ENCODE data around the gene CYP1A2. TPM values are rescaled to one million over a fixed set of nuclear protein-coding genes. Genes with fewer than 3 reads are reported as not detected.

CYP1A2 gene
- total RNA-seq, 8 experiments from 2014 or later = 0.13 to 0.47 (median 0.14) TPM; not detected in 4

GRCh38 chr15:74752011-74752410 is 3.4 kb downstream of the CYP1A2 start:
- in situ Hi-C loops (cut with MboI; ENCODE audit: low pct_unique_long_range_greater_than_20kb in 2 of 9, low sequenced_read_pairs in 9 of 9, unreplicated experiment in 9 of 9) = loop anchor here in 4 of 9 experiments (25.0 kb wide), 3 partner anchors 115 to 365 kb away; partner anchors contain the start of gene COX5A (in 1 of the 4)
- ATAC-seq (replicated peaks in 6 of 8) = no peak

GRCh38 chr15:74752531-74752930 is 3.9 kb downstream of the CYP1A2 start:
- no peak for ATAC-seq (replicated peaks in 6 of 8)
- in situ Hi-C loops (cut with MboI; ENCODE audit: low pct_unique_long_range_greater_than_20kb in 2 of 9, low sequenced_read_pairs in 9 of 9, unreplicated experiment in 9 of 9) = loop anchor here in 4 of 9 experiments (25.0 kb wide), 3 partner anchors 115 to 365 kb away; partner anchors contain the start of gene COX5A (in 1 of the 4)
- Histone ChIP-seq H3K4me3 (no peak overlapping the region), H3K4me1 (replicated peaks in 1 of 2) (no peaks in the 10 kb centered on the region), H3K27ac (no peak overlapping the region)
- 19 to 100% (median 70%) methylated on average over 2 to 5 of the region's 5 CpGs; no CpG with 5 or more reads in 1 of the 10 experiments for WGBS, 10 experiments

More at GRCh38 chr15:74752011-74752410, 3.4 kb downstream of the CYP1A2 start:
- 20 to 100% (median 69%) methylated on average over 1 to 8 of the region's 8 CpGs; no CpG with 5 or more reads in 2 of the 10 experiments for WGBS, 10 experiments
- no peak overlapping the region for H3K4me3 ChIP-seq
- no peaks in the 10 kb centered on the region for H3K4me1 ChIP-seq (replicated peaks in 1 of 2)
- H3K27ac ChIP-seq = no peak overlapping the region

- Histone ChIP-seq H3K27ac (no peak overlapping the region), H3K4me1 (replicated peaks in 1 of 2) (no peaks in the 10 kb centered on the region), H3K4me3 (no peak overlapping the region)
- WGBS, 10 experiments = 72 to 100% (median 83%) methylated on average over 1 to 6 of the region's 20 CpGs; no CpG with 5 or more reads in 4 of the 10 experiments
- ATAC-seq (replicated peaks in 6 of 8) = no peak
- in situ Hi-C loops (cut with MboI; ENCODE audit: low pct_unique_long_range_greater_than_20kb in 2 of 9, low sequenced_read_pairs in 9 of 9, unreplicated experiment in 9 of 9) = loop anchor here in 4 of 9 experiments (25.0 kb wide), 3 partner anchors 117 to 367 kb away; partner anchors contain the start of gene COX5A (in 1 of the 4)
Observed at GRCh38 chr15:74754593-74755215, 6.1 kb downstream of the CYP1A2 start.

GRCh38 chr15:74758736-74759135 is 10.1 kb downstream of the CYP1A2 start:
- Histone ChIP-seq H3K4me3 (no peak overlapping the region), H3K27ac (no peak overlapping the region), H3K4me1 (replicated peaks in 1 of 2) (no peaks in the 10 kb centered on the region)
- in situ Hi-C loops (cut with MboI; ENCODE audit: low pct_unique_long_range_greater_than_20kb in 2 of 9, low sequenced_read_pairs in 9 of 9, unreplicated experiment in 9 of 9) = loop anchor here in 4 of 9 experiments (25.0 kb wide), 3 partner anchors 121 to 371 kb away; partner anchors contain the start of gene COX5A (in 1 of the 4)
- WGBS, 10 experiments = 17 to 100% (median 96%) methylated on average over 1 to 6 of the region's 8 CpGs; no CpG with 5 or more reads in 4 of the 10 experiments
- no peak for ATAC-seq (replicated peaks in 6 of 8)

- in situ Hi-C loops (cut with MboI; ENCODE audit: low pct_unique_long_range_greater_than_20kb in 2 of 9, low sequenced_read_pairs in 9 of 9, unreplicated experiment in 9 of 9) = loop anchor here in 7 of 9 experiments (10.0 to 25.0 kb wide), 5 partner anchors 118 to 375 kb away; partner anchors contain the start of gene COX5A (in 1 of the 7)
- ATAC-seq (replicated peaks in 6 of 8) = peak in 1 of 8 experiments; percentile 8
- WGBS, 10 experiments = 57 to 80% (median 70%) methylated on average over 1 to 2 of the region's 6 CpGs; no CpG with 5 or more reads in 5 of the 10 experiments
- Histone ChIP-seq H3K4me3 (no peak overlapping the region), H3K27ac (no peak overlapping the region), H3K4me1 (replicated peaks in 1 of 2) (no peaks in the 10 kb centered on the region)
Observed at GRCh38 chr15:74762791-74763150, 14.1 kb downstream of the CYP1A2 start.

GRCh38 chr15:74763416-74763815 is 14.8 kb downstream of the CYP1A2 start:
- 96% methylated on average over 4 of the region's 15 CpGs; no CpG with 5 or more reads in 9 of the 10 experiments for WGBS, 10 experiments
- in situ Hi-C loops (cut with MboI; ENCODE audit: low pct_unique_long_range_greater_than_20kb in 2 of 9, low sequenced_read_pairs in 9 of 9, unreplicated experiment in 9 of 9) = loop anchor here in 7 of 9 experiments (10.0 to 25.0 kb wide), 5 partner anchors 119 to 376 kb away; partner anchors contain the start of gene COX5A (in 1 of the 7)

GRCh38 chr15:74767167-74768098 is 18.8 kb downstream of the CYP1A2 start:
- Histone ChIP-seq H3K27ac (no peak overlapping the region), H3K4me3 (no peak overlapping the region), H3K4me1 (replicated peaks in 1 of 2) (peaks cover 9 to 12% of the 10 kb centered on the region in 2 donors)
- ATAC-seq (replicated peaks in 6 of 8) = no peak
- 32 to 92% (median 87%) methylated on average over 2 to 8 of the region's 14 CpGs; no CpG with 5 or more reads in 1 of the 10 experiments for WGBS, 10 experiments
- in situ Hi-C loops (cut with MboI; ENCODE audit: low pct_unique_long_range_greater_than_20kb in 2 of 9, low sequenced_read_pairs in 9 of 9, unreplicated experiment in 9 of 9) = loop anchor here in 7 of 9 experiments (10.0 to 25.0 kb wide), 5 partner anchors 123 to 380 kb away; partner anchors contain the start of gene COX5A (in 1 of the 7)

More at GRCh38 chr15:74763416-74763815, 14.8 kb downstream of the CYP1A2 start:
- Histone ChIP-seq H3K27ac (no peak overlapping the region), H3K4me3 (no peak overlapping the region), H3K4me1 (replicated peaks in 1 of 2) (no peaks in the 10 kb centered on the region)
- ATAC-seq (replicated peaks in 6 of 8) = peak in 1 of 8 experiments; percentile 10

GRCh38 chr15:74768099-74768770 is 19.6 kb downstream of the CYP1A2 start:
- Histone ChIP-seq H3K4me1 (replicated peaks in 1 of 2) (peaks cover 11 to 12% of the 10 kb centered on the region in 2 donors), H3K27ac (no peak overlapping the region), H3K4me3 (no peak overlapping the region)
- peak in 5 of 8 experiments; percentile 1 to 7 (median 4) for ATAC-seq (replicated peaks in 6 of 8)
- in situ Hi-C loops (cut with MboI; ENCODE audit: low pct_unique_long_range_greater_than_20kb in 2 of 9, low sequenced_read_pairs in 9 of 9, unreplicated experiment in 9 of 9) = loop anchor here in 7 of 9 experiments (10.0 to 25.0 kb wide), 5 partner anchors 123 to 381 kb away; partner anchors contain the start of gene COX5A (in 1 of the 7)
- 0 to 46% (median 12%) methylated on average over 2 to 11 of the region's 15 CpGs; no CpG with 5 or more reads in 5 of the 10 experiments for WGBS, 10 experiments

- Histone ChIP-seq H3K4me1 (replicated peaks in 1 of 2) (peaks cover 15 to 17% of the 10 kb centered on the region in 2 donors), H3K27ac (no peak overlapping the region), H3K4me3 (no peak overlapping the region)
- ATAC-seq (replicated peaks in 6 of 8) = peak; percentile 20 to 61 (median 48)
- WGBS, 10 experiments = 0 to 11% (median 4%) methylated on average over 1 to 7 of the region's 9 CpGs; no CpG with 5 or more reads in 4 of the 10 experiments
- in situ Hi-C loops (cut with MboI; ENCODE audit: low pct_unique_long_range_greater_than_20kb in 2 of 9, low sequenced_read_pairs in 9 of 9, unreplicated experiment in 9 of 9) = loop anchor here in 7 of 9 experiments (10.0 to 25.0 kb wide), 5 partner anchors 124 to 382 kb away; partner anchors contain the start of gene COX5A (in 1 of the 7)
Observed at GRCh38 chr15:74768771-74769342, 20.2 kb downstream of the CYP1A2 start.

GRCh38 chr15:74769463-74770025 is 20.9 kb downstream of the CYP1A2 start:
- no peak for ATAC-seq (replicated peaks in 6 of 8)
- in situ Hi-C loops (cut with MboI; ENCODE audit: low pct_unique_long_range_greater_than_20kb in 2 of 9, low sequenced_read_pairs in 9 of 9, unreplicated experiment in 9 of 9) = loop anchor here in 8 of 9 experiments (10.0 to 25.0 kb wide), 7 partner anchors 125 to 382 kb away; partner anchors contain the start of genes COX5A (in 1 of the 8) and RPP25 (in 1 of the 8)
- Histone ChIP-seq H3K4me1 (replicated peaks in 1 of 2) (peaks cover 15 to 17% of the 10 kb centered on the region in 2 donors), H3K27ac (no peak overlapping the region), H3K4me3 (no peak overlapping the region)
- WGBS, 10 experiments = 22 to 100% (median 48%) methylated on average over 1 to 6 of the region's 7 CpGs; no CpG with 5 or more reads in 3 of the 10 experiments

Data from motor neuron (in vitro differentiated cells).